Bronchial epithelial cell (primary cell): Measurements from ENCODE around the gene ARHGAP35. TPM values are rescaled to one million over a fixed set of nuclear protein-coding genes. Genes with fewer than 3 reads are reported as not detected.
A peak's percentile ranks its signal among the peaks of the same experiment; 100 is the strongest.

Experiments
- DNase-seq: peaks from one replicate; pipeline ENCODE4 v3.0.0-alpha.2; 2010; ENCODE audit warnings: low read depth
- FAIRE-seq: peaks from 2 replicates; lab custom pipeline; 2011; peaks lifted over from hg19 to GRCh38; lab: Jason Lieb, UNC
- H3K27me3 ChIP-seq: 2 replicates; pipeline ENCODE4 v1.5.1; 2011; ENCODE audit warnings: low read length; ENCODE audit not compliant: control insufficient read depth, insufficient read depth
- H3K36me3 ChIP-seq: 2 replicates; pipeline ENCODE4 v1.5.1; 2011; ENCODE audit warnings: low read length; ENCODE audit not compliant: control insufficient read depth, insufficient read depth
- H3K4me3 ChIP-seq: 2 replicates; pipeline ENCODE4 v1.5.1; 2011; ENCODE audit warnings: mild to moderate bottlenecking, low read depth, low read length, control low read depth
- total RNA-seq: library from RNA; depleted of rRNA; stranded (reverse); fragments of >200 nt; gene quantifications from 2 replicates; pipeline ENCODE4 v1.2.1, GENCODE V29; 2014
- TF ChIP-seq, protein P1 (sequence below): IDR thresholded peaks from 2 replicates; pipeline ENCODE4 v1.5.1; 2011; ENCODE audit warnings: mild to moderate bottlenecking, moderate library complexity, low read length, control low read depth, inconsistent platforms; ENCODE audit not compliant: insufficient read depth, severe bottlenecking

The ARHGAP35 gene
- total RNA-seq, 1 donor from 2014 or later = 24.0 TPM

DNA sequence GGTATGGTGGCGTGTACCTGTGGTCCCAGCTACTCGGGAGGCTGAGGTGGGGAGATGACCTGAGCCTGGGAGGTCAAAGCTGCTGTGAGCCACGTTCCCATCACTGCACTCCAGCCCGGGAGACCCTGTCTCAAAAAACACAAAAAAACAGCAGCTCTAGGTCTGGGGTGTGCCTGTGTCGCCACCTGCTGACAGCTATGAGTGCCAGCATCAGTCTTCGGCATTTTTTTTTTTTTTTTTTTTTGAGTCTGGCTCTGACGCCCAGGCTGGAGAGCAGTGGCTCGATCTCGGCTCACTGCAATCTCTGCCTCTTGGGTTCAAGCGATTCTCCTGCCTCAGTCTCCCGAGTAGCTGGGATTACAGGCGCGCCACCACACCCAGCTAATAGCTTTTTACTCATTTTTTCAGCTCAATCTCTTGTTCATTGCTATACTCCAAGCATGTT is 20.3 kb upstream of the ARHGAP35 start:
- Histone ChIP-seq H3K4me3 (no peak overlapping the region), H3K36me3 (peaks cover 25% of the 10 kb centered on the region), H3K27me3 (no peaks in the 10 kb centered on the region)
- peak; percentile 48 for DNase-seq
- TF ChIP-seq, protein P1, sequence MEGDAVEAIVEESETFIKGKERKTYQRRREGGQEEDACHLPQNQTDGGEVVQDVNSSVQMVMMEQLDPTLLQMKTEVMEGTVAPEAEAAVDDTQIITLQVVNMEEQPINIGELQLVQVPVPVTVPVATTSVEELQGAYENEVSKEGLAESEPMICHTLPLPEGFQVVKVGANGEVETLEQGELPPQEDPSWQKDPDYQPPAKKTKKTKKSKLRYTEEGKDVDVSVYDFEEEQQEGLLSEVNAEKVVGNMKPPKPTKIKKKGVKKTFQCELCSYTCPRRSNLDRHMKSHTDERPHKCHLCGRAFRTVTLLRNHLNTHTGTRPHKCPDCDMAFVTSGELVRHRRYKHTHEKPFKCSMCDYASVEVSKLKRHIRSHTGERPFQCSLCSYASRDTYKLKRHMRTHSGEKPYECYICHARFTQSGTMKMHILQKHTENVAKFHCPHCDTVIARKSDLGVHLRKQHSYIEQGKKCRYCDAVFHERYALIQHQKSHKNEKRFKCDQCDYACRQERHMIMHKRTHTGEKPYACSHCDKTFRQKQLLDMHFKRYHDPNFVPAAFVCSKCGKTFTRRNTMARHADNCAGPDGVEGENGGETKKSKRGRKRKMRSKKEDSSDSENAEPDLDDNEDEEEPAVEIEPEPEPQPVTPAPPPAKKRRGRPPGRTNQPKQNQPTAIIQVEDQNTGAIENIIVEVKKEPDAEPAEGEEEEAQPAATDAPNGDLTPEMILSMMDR = peak; percentile 88
- FAIRE-seq = no peak

DNA sequence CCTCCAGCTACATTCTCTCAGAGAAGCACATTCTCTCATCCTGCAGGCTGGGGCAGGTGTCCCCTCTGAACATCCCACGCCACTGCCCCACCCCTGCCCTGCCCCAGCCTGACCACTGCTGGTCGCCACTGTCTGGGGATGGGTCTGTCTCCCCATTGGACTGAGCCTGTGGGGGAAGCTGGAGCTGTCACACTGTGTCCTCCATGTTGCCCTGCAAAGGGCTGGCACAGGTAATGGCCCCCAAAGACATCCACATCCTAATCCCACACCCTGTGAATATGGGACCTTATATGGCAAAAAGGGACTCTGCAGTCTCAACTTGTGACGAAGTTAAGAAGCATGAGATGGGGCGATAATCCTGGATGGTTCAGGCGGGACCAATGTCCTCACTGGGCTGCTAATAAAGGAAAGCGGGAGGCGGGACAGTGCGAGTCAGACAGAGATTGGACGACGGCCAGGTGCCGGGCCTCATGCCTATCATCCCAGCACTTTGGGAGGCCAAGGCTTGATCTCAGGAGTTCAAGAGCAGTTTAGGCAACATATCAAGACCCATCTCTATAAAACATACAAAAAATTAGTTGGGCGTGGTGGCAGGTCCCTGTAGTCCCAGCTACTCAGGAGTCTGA is 19.2 kb upstream of the ARHGAP35 start:
- FAIRE-seq (no peak), DNase-seq (no peak)
- Histone ChIP-seq H3K27me3 (no peaks in the 10 kb centered on the region), H3K36me3 (peaks cover 27% of the 10 kb centered on the region), H3K4me3 (no peak overlapping the region)
- TF ChIP-seq, protein P1 = no peak

GRCh38 chr19:46842791-46843190 is 18.0 kb upstream of the ARHGAP35 start:
- Histone ChIP-seq H3K36me3 (peaks cover 25% of the 10 kb centered on the region), H3K4me3 (no peak overlapping the region), H3K27me3 (no peaks in the 10 kb centered on the region)
- no peak for DNase-seq
- FAIRE-seq = peak; percentile 32
- TF ChIP-seq, protein P1 = no peak

DNA sequence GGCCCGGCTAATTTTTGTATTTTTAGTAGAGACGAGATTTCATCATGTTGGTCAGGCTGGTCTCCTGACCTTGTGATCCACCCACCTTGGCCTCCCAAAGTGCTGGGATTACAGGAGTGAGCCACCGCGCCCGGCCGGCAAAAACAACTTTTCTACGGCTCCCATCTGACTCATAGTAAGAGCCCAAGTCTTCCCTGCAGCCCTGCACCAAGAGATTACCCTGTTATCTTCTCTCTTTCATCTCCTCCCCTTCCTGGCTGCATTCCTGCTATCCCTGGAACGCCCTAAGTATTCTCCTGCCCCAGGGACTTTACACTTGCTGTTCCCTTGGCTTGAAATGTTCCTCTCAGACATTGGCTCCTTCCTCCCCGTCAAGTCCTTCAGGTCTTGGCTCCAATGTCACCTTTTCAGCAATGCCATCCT is 16.7 kb upstream of the ARHGAP35 start:
- peaks cover 18% of the 10 kb centered on the region for H3K36me3 ChIP-seq
- no peak for FAIRE-seq

DNA sequence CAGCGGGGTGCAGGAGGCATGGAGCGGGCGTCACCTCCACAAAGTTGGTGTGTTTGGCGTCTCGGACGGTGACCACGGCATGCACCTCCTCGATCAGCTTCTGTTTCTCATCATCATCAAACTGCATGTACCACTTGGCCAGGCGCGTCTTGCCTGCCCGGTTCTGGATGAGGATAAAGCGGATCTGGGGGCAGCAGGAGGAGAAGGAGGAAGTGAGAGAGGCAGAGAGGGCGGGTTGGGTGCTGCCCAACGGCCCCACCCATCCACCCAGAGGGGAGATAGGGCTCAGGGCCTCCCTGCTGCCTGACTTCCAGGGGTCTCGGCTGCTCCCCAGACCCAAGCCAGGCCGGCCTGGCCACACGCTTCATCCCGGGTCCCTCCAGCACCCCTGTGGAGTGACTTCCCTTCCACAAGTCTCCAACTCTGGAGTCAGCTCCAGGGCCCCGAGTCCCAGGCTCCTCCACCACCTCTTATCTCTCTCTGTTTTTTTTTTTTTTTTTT is 14.8 kb upstream of the ARHGAP35 start:
- Histone ChIP-seq H3K27me3 (no peaks in the 10 kb centered on the region), H3K4me3 (no peak overlapping the region), H3K36me3 (peaks cover 14% of the 10 kb centered on the region)
- no peak for DNase-seq
- TF ChIP-seq, protein P1 = no peak
- no peak for FAIRE-seq

More for the DNA sequence above, 16.7 kb upstream of the ARHGAP35 start:
- no peak for DNase-seq
- H3K4me3 ChIP-seq = no peak overlapping the region
- TF ChIP-seq, protein P1 = no peak
- H3K27me3 ChIP-seq = no peaks in the 10 kb centered on the region

- DNase-seq = no peak
- no peak for FAIRE-seq
- peaks cover 9% of the 10 kb centered on the region for H3K36me3 ChIP-seq
- no peak overlapping the region for H3K4me3 ChIP-seq
- H3K27me3 ChIP-seq = no peaks in the 10 kb centered on the region
- TF ChIP-seq, protein P1 = no peak
These were observed 13.3 kb upstream of the ARHGAP35 start for GRCh38 chr19:46847528-46847927.
